GM18526 (cell line): Measurements from ENCODE around the gene ZG16.

ENCODE experiments used
- POLR2A ChIP-seq: IDR thresholded peaks from 3 replicates; pipeline ENCODE4 v1.6.1; 2011; ENCODE audit not compliant: insufficient read length; ENCODE audit errors: extremely low read depth

Gene ZG16

DNA sequence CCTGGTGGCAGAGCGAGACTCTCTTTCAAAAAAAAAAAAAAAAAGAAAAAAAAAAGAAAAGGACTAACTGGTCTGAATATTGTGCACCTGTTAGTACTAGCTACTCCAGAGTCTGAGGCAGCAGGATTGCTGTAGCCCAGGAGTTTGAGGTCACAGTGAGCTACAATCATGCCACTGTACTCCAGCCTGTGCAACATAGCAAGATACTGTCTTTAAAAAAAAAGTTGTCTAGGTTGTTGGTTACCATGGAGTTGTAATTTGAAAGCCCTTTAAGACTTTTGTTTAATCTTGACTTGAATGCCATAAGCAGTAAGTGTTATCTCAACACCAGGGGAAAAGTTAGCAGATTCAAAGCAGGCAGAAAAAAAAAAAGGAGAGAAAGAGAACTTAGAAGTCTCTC is 21.4 kb upstream of the ZG16 start:
- TF ChIP-seq POLR2A = no peak

GRCh38 chr16:29757950-29758466 is 20.0 kb upstream of the ZG16 start:
- TF ChIP-seq POLR2A = no peak

GRCh38 chr16:29760567-29761279 is 17.3 kb upstream of the ZG16 start:
- TF ChIP-seq POLR2A = no peak

DNA sequence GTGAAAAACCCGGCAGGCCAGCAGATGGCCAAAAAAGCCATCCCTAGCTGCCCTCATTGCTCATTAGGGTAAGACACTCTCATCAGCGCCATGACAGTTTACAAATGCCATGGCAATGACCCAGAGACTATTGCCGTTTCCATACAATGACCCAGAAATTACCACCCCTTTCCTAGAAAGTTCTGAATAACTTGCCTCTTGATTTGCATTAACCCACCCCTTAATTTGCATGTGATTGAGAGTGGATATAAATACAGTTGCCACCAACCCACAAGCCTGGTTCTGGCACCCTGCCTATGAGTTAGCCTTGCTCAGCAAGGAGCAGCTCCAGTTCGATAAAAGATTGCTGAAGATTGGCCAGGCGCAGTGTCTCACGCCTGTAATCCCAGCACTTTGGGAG is 16.2 kb upstream of the ZG16 start:
- TF ChIP-seq POLR2A = no peak

GRCh38 chr16:29763326-29763725 is 14.7 kb upstream of the ZG16 start:
- no peak for TF ChIP-seq POLR2A

DNA sequence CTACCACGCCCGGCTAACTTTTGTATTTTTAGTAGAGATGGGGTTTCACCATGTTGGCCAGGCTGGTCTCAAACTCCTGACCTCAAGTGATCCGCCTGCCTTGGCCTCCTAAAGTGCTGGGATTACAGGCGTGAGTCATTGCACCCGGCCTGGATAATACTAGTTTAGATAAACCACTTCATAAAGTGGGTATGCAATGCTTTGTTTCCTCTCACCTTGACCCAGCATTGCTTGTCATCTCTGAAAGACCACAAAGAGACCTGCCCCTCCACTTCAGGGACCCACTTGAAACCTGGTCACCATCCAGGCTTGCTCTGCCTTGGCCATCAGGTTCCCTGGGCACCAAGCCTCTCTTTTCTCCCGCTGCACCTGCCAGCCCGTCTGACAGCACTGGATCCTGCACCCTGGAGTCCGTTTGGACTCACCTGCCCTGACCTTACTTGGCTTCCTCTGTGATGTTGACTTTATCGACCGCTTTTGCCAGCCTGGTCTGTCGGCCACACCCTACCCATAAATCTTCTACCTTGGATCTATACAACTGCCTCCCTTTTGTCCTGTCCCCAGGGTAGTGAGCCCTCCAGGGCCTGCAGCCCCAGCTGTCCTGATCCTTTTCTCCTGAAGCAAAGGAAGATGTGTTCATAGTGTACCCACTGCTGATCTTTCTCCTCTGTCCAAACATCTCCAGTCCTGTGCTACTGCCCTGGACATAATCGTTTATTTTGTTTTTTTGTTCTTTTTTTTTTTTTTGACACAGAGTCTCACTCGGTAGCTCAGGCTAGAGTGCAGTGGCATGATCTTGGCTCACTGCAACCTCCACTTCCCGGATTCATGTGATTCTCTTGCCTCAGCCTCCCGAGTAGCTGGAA is 12.7 kb upstream of the ZG16 start:
- TF ChIP-seq POLR2A = no peak

DNA sequence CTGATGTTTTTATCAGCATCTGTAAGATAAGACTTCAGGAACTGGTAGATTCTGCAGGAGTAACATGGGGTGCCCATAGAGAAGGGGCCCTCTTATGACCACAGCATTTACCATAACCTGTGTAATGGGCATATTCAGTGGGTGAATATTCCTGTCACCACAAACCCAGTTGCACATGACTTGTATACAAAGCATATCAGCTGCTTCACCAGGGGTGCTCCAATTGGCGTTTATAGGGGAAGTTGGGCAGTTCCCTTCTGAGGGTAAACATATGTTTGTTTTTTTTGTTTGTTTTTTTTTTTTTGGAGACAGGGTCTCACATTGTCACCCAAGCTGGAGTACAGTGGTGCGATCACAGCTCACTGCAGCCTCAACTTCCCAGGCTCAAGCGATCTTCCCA is 11.5 kb upstream of the ZG16 start:
- TF ChIP-seq POLR2A = no peak

- TF ChIP-seq POLR2A = no peak
Observed at GRCh38 chr16:29767062-29767461, 11.0 kb upstream of the ZG16 start.

DNA sequence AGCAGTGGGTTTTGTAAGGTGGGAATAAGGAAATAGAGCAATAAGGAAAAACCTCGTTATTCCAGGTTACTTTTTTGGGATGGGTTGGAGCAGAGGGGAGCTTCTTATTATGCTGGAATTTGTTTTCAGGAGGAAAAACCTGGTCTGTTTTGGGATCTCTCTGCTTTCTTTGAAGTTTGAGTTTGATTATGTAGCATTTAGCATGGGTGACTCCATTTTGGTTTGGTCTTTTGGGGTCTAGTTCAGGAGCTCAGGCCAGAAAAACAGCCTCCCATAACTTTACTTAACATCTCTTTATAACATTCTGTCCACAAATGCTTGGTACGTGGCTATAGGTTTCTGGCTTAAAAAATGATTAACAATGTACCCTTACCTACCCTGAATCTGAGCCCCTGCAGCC is 8.5 kb upstream of the ZG16 start:
- no peak for TF ChIP-seq POLR2A

GRCh38 chr16:29770250-29770929 is 7.7 kb upstream of the ZG16 start:
- TF ChIP-seq POLR2A = no peak

DNA sequence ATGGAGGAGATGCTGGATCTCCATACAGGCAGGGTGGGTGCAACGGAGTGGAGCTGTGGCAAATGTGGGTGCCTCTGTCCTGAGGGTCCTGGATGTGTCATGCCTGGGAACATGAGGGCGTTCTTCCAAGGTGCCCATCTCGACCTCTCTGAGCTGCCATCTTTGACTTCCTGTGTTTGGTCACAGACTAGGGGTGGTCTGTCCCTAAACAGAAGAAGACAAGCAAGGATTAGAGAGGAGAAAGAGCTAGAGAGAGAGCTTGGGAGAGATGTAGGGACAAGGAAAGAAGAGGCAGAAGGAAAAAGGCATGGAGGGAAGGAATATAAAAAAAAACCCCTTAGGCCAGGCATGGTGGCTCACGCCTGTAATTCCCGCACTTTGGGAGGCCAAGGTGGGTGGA is 3.3 kb upstream of the ZG16 start:
- no peak for TF ChIP-seq POLR2A

DNA sequence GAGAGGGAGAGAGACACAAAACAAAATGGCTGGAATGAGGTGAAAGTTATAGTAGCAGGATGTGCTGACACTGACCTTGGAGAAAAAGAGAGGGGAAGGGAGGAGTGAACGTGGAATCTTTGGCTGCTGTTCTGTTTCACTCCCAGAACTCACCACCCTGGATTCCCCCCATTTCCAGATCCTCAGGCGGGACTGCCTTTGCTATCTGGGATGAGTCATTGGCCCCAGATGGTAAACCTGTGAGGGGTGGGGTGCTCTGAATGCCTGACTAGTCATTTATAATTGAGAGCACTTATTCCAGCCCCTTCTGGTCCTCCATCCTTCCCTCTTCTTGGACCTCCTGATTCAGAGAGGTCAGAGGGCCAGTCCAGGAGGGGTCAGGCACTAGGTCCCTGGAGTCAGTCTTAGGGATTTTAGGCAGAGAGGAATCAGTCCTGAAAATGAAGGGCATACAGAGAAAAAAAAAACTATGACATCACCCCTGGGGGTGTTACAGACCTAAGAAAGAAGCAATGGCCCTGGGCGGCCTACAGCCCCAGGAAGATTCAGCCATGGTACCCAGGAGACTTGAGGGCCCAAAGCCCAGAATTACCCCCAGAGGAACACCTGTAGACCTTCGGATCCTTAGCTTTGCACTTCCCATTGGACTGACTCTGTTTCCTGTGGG is 2.2 kb upstream of the ZG16 start:
- no peak for TF ChIP-seq POLR2A

DNA sequence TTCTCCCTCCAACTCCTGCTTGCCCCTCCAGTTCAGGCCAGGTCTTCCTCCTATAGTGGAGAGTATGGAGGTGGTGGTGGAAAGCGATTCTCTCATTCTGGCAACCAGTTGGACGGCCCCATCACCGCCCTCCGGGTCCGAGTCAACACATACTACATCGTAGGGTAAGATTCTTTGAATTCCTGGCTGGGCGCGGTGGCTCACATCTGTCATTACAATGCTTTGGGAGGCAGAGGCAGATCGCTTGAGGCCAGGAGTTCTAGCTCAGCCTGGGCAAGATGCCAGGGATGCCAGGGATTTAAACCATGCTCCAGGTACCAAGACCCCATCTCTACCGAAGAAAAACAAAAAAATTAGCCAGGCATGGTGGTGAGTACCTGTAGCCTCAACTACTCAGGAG is 1.4 kb downstream of the ZG16 start:
- no peak for TF ChIP-seq POLR2A

GRCh38 chr16:29784157-29784556 is 6.1 kb downstream of the ZG16 start:
- TF ChIP-seq POLR2A = no peak

DNA sequence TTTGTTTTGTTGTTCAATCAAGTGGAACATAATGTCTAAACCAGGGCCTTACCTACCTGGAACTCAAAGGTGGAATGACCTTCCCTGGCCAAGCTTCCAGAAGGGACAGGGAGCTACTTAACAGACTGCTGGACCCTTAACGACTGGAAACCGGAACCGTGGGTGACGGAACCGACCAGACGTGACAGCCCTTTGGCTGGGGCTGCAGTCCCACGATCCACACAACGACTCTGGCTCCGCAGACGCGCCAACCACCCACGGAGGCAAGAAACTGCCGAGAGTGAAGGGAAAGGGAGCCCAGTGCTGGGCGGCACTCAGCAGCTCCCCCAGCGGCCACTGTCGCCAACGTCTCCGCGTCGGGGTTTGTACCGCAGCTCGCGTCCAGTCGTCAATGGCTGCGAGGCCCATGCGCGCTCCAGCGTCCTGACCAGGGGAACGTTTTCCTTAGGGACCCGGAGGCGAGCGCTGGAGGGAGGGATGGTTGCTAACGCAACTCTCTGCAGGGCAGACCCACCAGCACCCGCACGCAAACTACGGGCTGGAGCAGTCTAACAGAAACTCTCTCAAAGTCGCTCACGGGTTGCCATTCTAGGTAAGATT is 6.9 kb downstream of the ZG16 start:
- TF ChIP-seq POLR2A = no peak
